NCI-H774 (cell line): ENCODE measurements around the gene HABP4.
"Not testable (repeated sequence)": the region's sequence is repeated elsewhere in the genome, so short reads cannot be mapped to it uniquely, and the experiment has no call there.

Experiments used
- DNase-seq: peaks from one replicate; lab custom pipeline; 2025; lab: John Stamatoyannopoulos, UW

Gene HABP4

GRCh38 chr9:96498796-96499195, 48.8 kb downstream of the HABP4 start:
- DNase-seq, result no peak

GRCh38 chr9:96499257-96499656, 49.3 kb downstream of the HABP4 start:
- DNase-seq, result no peak

- DNase-seq, result no peak
Measured at GRCh38 chr9:96500696-96501632, 51.0 kb downstream of the HABP4 start.

- no peak for DNase-seq
Measured at GRCh38 chr9:96501633-96502538, 51.9 kb downstream of the HABP4 start.

- DNase-seq, result no peak
Measured at GRCh38 chr9:96502539-96503373, 52.8 kb downstream of the HABP4 start.

GRCh38 chr9:96503374-96503748, 53.4 kb downstream of the HABP4 start:
- not testable (repeated sequence) for DNase-seq

GRCh38 chr9:96503918-96504317, 53.9 kb downstream of the HABP4 start:
- no peak for DNase-seq

GRCh38 chr9:96505316-96505991, 55.5 kb downstream of the HABP4 start:
- no peak for DNase-seq

- DNase-seq, result no peak
Measured at GRCh38 chr9:96508227-96508940, 58.4 kb downstream of the HABP4 start.

- DNase-seq, result no peak
Measured at GRCh38 chr9:96509026-96509425, 59.1 kb downstream of the HABP4 start.

GRCh38 chr9:96509848-96510247, 59.9 kb downstream of the HABP4 start:
- no peak for DNase-seq

GRCh38 chr9:96510258-96510657, 60.3 kb downstream of the HABP4 start:
- no peak for DNase-seq

- DNase-seq, result no peak
Measured at GRCh38 chr9:96512240-96512639, 62.3 kb downstream of the HABP4 start.

GRCh38 chr9:96513622-96514021, 63.7 kb downstream of the HABP4 start:
- DNase-seq, result no peak

- DNase-seq, result no peak
Measured at GRCh38 chr9:96514108-96514799, 64.3 kb downstream of the HABP4 start.

GRCh38 chr9:96514800-96515158, 64.8 kb downstream of the HABP4 start:
- no peak for DNase-seq

GRCh38 chr9:96515621-96516470, 65.9 kb downstream of the HABP4 start:
- no peak for DNase-seq

- DNase-seq, result no peak
Measured at GRCh38 chr9:96519095-96519494, 69.1 kb downstream of the HABP4 start.

- DNase-seq, result no peak
Measured at GRCh38 chr9:96519787-96520186, 69.8 kb downstream of the HABP4 start.
